Tibial nerve (tissue), 4 donors: ENCODE results near the gene ZSWIM6. TPM values are rescaled to one million over a fixed set of nuclear protein-coding genes. Genes with fewer than 3 reads are reported as not detected.

ENCODE experiments used
- DNase-seq, 2 donors: peaks; one replicate each; pipeline ENCODE4 v3.0.0-alpha.2; 2019; ENCODE audit warnings: low spot score in 2 of 2
- H3K27ac ChIP-seq, 4 donors: fragments of 200-600 bp; sonication (generic) in 3 of 4; one replicate each; pipeline ENCODE4 v1.5.1; 2017 to 2019; ENCODE audit warnings: mild to moderate bottlenecking in 1 of 4
- H3K27me3 ChIP-seq, 2 donors: fragments of 200-600 bp; sonication (generic) in 1 of 2; one replicate each; pipeline versions ENCODE4 v1.5.1 to v1.6.0; 2017 to 2019
- H3K36me3 ChIP-seq, 3 donors: fragments of 200-600 bp; sonication (generic); one replicate each; pipeline ENCODE4 v1.5.1; 2018 to 2019
- H3K4me1 ChIP-seq, 4 donors: fragments of 200-600 bp; sonication (generic) in 3 of 4; one replicate each; pipeline ENCODE4 v1.5.1; 2017 to 2019
- H3K4me3 ChIP-seq, 4 donors: fragments of 200-600 bp; sonication (generic) in 3 of 4; one replicate each; pipeline ENCODE4 v1.5.1; 2017 to 2019; ENCODE audit warnings: mild to moderate bottlenecking in 1 of 4, moderate library complexity in 1 of 4
- H3K9me3 ChIP-seq, 4 donors: fragments of 200-600 bp; sonication (generic) in 3 of 4; one replicate each; pipeline ENCODE4 v1.5.1; 2017 to 2019
- CTCF ChIP-seq, 5 experiments: fragments of 200-600 bp in 3 of 5; fragments of 450-650 bp in 2 of 5; sonication (generic) in 3 of 5; IDR thresholded peaks; one replicate each; pipeline ENCODE4 v1.5.1; 2016 to 2019; ENCODE audit warnings: antibody characterized with exemption in 5 of 5, mild to moderate bottlenecking in 3 of 5, moderate library complexity in 2 of 5
- EP300 ChIP-seq, 2 donors: sonication (generic); formaldehyde crosslinking; IDR thresholded peaks; one replicate each; pipeline ENCODE4 v1.6.1; 2017; ENCODE audit warnings: antibody characterized with exemption in 2 of 2, mild to moderate bottlenecking in 1 of 2
- POLR2A ChIP-seq, 2 donors: fragments of 450-650 bp; IDR thresholded peaks; one replicate each; pipeline ENCODE4 v1.6.1; 2017; ENCODE audit warnings: antibody characterized with exemption in 2 of 2, mild to moderate bottlenecking in 2 of 2, moderate library complexity in 2 of 2
- WGBS, 2 donors: methylation state at CpG; one replicate each; pipeline ENCODE4 v1.1.5; 2018; 5-methylcytosine and 5-hydroxymethylcytosine counted together
- total RNA-seq, 4 donors: library from RNA; depleted of rRNA; stranded (reverse); fragments of >200 nt; gene quantifications; one replicate each; pipeline ENCODE4 v1.1.0, GENCODE V29; 2016

Gene ZSWIM6
- total RNA-seq, 4 donors from 2014 or later, result 10.6 to 15.5 (median 13.7) TPM

- Histone ChIP-seq H3K27me3 (no peaks in the 10 kb centered on the region), H3K4me1 (peaks cover 0 to 36% (median 0%) of the 10 kb centered on the region in 4 donors), H3K9me3 (no peaks in the 10 kb centered on the region), H3K27ac (peak overlapping the region in 1 of 4 donors; percentile 44), H3K4me3 (no peak overlapping the region), H3K36me3 (no peaks in the 10 kb centered on the region)
- peak in 1 of 2 donors; percentile 33 for DNase-seq
- peak in 1 of 2 donors; percentile 31 for TF ChIP-seq EP300 (IDR thresholded peaks at IDR 0.05)
- TF ChIP-seq POLR2A (IDR thresholded peaks at IDR 0.05), result no peak
- 42 to 55% methylated on average over 12 of the region's 12 CpGs for WGBS, 2 donors
These were observed 254.3 kb downstream of the ZSWIM6 start for GRCh38 chr5:61586096-61587084.

- Histone ChIP-seq H3K27me3 (no peaks in the 10 kb centered on the region), H3K4me3 (no peak overlapping the region), H3K27ac (peak overlapping the region in 1 of 4 donors; percentile 44), H3K4me1 (peaks cover 0 to 35% (median 0%) of the 10 kb centered on the region in 4 donors), H3K36me3 (no peaks in the 10 kb centered on the region), H3K9me3 (no peaks in the 10 kb centered on the region)
- 47 to 52% methylated on average over 6 of the region's 6 CpGs for WGBS, 2 donors
- TF ChIP-seq EP300 (IDR thresholded peaks at IDR 0.05) (no peak), POLR2A (IDR thresholded peaks at IDR 0.05) (no peak), CTCF (IDR thresholded peaks at IDR 0.05) (no peak)
- DNase-seq, result no peak
These were observed 255.1 kb downstream of the ZSWIM6 start for GRCh38 chr5:61587125-61587524.

GRCh38 chr5:61588216-61588615 lies 256.2 kb downstream of the ZSWIM6 start:
- 58 to 59% methylated on average over 2 of the region's 2 CpGs for WGBS, 2 donors
- H3K9me3 ChIP-seq, result no peaks in the 10 kb centered on the region
- no peak for DNase-seq
- H3K27ac ChIP-seq, result no peak overlapping the region
- no peak overlapping the region for H3K4me3 ChIP-seq
- TF ChIP-seq POLR2A (IDR thresholded peaks at IDR 0.05) (no peak), CTCF (IDR thresholded peaks at IDR 0.05) (no peak), EP300 (IDR thresholded peaks at IDR 0.05) (no peak)
- no peaks in the 10 kb centered on the region for H3K36me3 ChIP-seq
- H3K27me3 ChIP-seq, result no peaks in the 10 kb centered on the region
- peaks cover 0 to 24% (median 0%) of the 10 kb centered on the region in 4 donors for H3K4me1 ChIP-seq

GRCh38 chr5:61589946-61590345 lies 257.9 kb downstream of the ZSWIM6 start:
- 78 to 82% methylated on average over 4 of the region's 4 CpGs for WGBS, 2 donors

GRCh38 chr5:61590473-61590872 lies 258.4 kb downstream of the ZSWIM6 start:
- TF ChIP-seq EP300 (IDR thresholded peaks at IDR 0.05) (no peak), CTCF (IDR thresholded peaks at IDR 0.05) (no peak), POLR2A (IDR thresholded peaks at IDR 0.05) (no peak)
- Histone ChIP-seq H3K4me3 (no peak overlapping the region), H3K9me3 (no peaks in the 10 kb centered on the region), H3K4me1 (peaks cover 0 to 20% (median 0%) of the 10 kb centered on the region in 4 donors), H3K36me3 (no peaks in the 10 kb centered on the region), H3K27ac (no peak overlapping the region), H3K27me3 (no peaks in the 10 kb centered on the region)
- no peak for DNase-seq
- 84 to 87% methylated on average over 2 of the region's 2 CpGs for WGBS, 2 donors

More at GRCh38 chr5:61589946-61590345, 257.9 kb downstream of the ZSWIM6 start:
- no peak for TF ChIP-seq EP300 (IDR thresholded peaks at IDR 0.05)
- TF ChIP-seq POLR2A (IDR thresholded peaks at IDR 0.05), result no peak
- no peak for TF ChIP-seq CTCF (IDR thresholded peaks at IDR 0.05)
- H3K4me3 ChIP-seq, result no peak overlapping the region
- no peaks in the 10 kb centered on the region for H3K27me3 ChIP-seq
- H3K36me3 ChIP-seq, result no peaks in the 10 kb centered on the region
- DNase-seq, result no peak
- H3K9me3 ChIP-seq, result no peaks in the 10 kb centered on the region
- peaks cover 0 to 20% (median 0%) of the 10 kb centered on the region in 4 donors for H3K4me1 ChIP-seq
- no peak overlapping the region for H3K27ac ChIP-seq
